GM18505 (cell line): ENCODE measurements around the gene PDCD4.

Experiments used
- ATAC-seq: cut with Tn5 transposase; IDR thresholded peaks from one replicate; pipeline ENCODE4 v1.9.1; 2021; ENCODE audit not compliant: unreplicated experiment
- POLR2A ChIP-seq: IDR thresholded peaks from 4 replicates; pipeline ENCODE4 v1.6.1; 2011; ENCODE audit warnings: borderline replicate concordance; ENCODE audit not compliant: insufficient read depth, insufficient read length; ENCODE audit errors: extremely low read depth

PDCD4 gene

DNA sequence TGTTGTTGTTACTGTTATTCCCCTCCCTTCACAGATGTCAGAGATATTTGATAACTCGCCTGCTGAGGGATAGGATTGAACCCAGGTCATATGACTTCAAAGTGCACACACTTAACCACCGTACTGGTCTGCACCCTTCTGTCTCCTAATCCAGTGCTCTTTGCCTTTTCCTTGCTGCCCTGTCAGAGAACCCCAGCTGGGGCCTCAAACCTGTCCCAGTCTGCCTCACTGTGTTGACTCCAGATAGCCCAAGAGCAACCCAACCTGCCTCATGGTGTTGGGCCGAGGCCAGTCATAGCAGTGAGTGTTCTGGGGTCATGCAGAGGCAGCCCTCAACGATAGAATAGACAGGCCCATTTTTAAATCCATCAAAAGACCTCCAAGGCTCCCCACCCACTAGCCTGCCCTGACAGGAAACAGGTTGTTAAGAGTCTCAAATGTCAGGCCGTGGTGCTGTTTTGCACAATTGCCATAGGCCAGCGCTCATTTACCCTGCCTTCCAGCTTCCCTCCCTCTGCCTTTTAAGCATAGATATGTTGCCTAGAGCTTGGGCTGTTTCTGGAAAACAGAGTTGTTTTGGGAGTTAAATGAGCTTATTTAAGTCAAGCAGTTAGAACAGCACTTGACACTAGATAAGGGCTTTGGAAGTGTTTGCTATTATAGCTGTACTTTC lies 37.0 kb upstream of the PDCD4 start:
- no peak for ATAC-seq
- no peak for TF ChIP-seq POLR2A

GRCh38 chr10:110835841-110836240 lies 35.9 kb upstream of the PDCD4 start:
- TF ChIP-seq POLR2A: no peak
- ATAC-seq: no peak

DNA sequence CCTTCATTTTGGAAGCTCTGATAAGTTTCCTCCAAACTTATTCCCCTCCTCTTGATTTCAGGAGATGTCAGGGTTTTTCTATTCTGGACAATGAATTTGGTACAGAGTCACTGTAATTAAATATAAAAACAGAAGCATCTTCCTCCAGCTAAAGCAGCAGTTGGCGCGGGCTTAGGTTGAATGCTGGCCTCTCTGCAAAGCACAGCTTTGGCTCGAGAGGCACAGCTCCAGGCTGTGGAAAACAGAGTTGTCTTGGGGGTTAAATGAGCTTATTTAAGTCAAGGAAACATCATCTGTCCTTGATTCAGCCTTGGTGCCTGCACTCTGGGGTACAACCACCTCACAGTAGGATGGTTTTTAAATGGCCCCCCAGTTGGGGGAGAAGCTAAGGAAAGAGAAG lies 35.0 kb upstream of the PDCD4 start:
- TF ChIP-seq POLR2A: no peak
- ATAC-seq: no peak

GRCh38 chr10:110837418-110838171 lies 34.1 kb upstream of the PDCD4 start:
- no peak for TF ChIP-seq POLR2A
- no peak for ATAC-seq

- TF ChIP-seq POLR2A: no peak
- no peak for ATAC-seq
These were observed 31.4 kb upstream of the PDCD4 start for GRCh38 chr10:110840225-110840922.

GRCh38 chr10:110840923-110841428 lies 30.8 kb upstream of the PDCD4 start:
- no peak for ATAC-seq
- TF ChIP-seq POLR2A: no peak

DNA sequence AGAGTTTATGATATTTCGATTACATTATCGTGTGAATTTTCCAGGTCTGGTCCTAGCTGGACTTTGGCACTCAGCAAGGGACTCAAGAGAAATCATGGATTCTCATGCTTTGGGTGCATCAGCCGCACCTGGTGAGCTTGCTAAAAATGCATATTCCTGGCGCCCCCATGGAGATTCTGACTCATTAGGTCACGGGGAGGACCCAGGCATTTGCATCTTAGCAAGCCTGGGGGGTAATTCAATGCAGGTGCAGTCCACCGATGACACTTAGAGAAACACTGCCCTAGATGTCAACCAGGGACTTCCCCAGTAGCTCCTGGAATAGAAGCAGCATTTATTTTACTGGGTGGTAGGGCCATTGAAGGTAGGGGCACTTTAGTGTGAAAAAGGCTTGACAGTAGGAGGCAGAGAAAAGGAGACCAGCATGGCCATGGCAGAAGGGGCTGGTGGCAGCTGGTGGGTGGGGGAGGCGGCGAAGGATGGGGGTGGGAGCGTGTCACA lies 29.9 kb upstream of the PDCD4 start:
- peak; percentile 63 for ATAC-seq
- no peak for TF ChIP-seq POLR2A

DNA sequence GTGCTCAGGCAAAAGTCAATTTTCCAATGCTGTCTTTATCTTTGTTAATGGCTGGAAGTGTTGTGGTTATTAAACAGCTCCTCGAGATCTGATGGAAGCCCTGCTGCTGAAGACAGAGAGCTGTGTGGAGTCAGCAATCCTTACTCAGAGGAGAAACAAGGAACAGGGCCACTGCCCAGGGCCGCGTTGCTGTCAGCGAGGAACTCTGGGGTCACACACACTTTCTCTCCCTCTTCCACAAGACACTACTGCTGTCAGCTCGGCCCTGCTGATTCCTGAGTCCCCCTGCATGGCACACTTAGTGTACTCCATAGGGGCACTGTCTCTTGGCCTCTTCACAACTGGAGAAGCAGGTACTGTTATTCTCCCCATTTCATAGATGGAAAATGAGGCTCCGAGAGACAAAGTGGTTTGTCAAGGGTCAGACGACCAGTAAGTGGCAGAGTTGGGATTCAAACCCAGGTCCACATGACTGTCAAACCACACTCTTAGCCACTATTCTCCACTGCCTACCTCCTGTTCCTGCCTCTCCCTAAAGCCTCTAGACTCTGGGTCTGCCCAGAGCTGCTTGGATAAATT lies 29.3 kb upstream of the PDCD4 start:
- TF ChIP-seq POLR2A: no peak
- peak; percentile 8 for ATAC-seq

DNA sequence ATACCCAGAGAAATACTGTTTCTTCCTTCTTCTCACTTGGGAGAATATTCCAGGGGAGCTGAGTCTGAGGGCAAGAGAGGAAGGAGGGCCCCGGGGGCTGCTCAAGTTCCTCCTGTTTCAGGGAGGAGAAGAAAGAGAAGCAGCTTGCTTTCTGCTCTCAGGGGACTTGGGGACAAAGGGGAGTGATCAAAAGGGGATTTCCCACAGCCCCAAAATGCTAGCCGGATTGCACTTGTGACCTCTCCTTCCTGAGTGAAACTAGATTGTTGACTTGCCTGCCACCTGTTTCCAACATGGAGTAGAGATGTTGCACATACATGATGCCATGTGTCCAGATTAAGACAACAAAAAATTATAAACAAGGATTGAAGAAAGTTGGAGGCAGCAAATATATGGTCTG lies 28.7 kb upstream of the PDCD4 start:
- TF ChIP-seq POLR2A: peak; percentile 13
- ATAC-seq: peak; percentile 63

- TF ChIP-seq POLR2A: no peak
- ATAC-seq: no peak
These were observed 27.7 kb upstream of the PDCD4 start for GRCh38 chr10:110843796-110844616.

GRCh38 chr10:110844617-110844881 lies 27.2 kb upstream of the PDCD4 start:
- no peak for ATAC-seq
- no peak for TF ChIP-seq POLR2A

DNA sequence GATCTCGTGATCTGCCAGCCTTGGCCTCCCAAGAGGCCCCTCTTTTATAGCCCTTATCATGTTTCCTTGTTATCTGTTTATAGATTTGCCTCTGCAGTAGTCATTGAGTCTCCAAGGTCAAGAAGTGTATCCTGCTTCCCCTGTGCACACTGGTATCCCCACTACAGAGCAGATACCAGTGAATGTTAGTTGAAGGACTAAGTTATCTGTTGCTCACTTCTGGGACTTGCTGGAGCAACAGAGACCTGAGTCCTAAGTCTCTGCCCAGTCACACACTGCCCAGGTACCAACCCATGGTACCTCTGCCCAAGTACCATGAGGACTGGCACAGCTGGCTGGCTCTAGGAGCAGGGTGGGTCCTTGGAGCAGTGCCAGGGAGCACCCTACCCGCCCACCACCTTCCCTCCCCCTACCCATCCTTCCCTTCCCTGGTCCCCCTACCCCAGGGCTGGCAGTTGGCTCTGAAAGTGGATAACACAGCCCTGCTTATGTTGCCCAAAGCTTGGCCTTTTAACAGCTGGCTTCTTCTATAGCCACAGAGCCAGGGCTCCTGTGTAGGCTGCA lies 26.5 kb upstream of the PDCD4 start:
- no peak for ATAC-seq

DNA sequence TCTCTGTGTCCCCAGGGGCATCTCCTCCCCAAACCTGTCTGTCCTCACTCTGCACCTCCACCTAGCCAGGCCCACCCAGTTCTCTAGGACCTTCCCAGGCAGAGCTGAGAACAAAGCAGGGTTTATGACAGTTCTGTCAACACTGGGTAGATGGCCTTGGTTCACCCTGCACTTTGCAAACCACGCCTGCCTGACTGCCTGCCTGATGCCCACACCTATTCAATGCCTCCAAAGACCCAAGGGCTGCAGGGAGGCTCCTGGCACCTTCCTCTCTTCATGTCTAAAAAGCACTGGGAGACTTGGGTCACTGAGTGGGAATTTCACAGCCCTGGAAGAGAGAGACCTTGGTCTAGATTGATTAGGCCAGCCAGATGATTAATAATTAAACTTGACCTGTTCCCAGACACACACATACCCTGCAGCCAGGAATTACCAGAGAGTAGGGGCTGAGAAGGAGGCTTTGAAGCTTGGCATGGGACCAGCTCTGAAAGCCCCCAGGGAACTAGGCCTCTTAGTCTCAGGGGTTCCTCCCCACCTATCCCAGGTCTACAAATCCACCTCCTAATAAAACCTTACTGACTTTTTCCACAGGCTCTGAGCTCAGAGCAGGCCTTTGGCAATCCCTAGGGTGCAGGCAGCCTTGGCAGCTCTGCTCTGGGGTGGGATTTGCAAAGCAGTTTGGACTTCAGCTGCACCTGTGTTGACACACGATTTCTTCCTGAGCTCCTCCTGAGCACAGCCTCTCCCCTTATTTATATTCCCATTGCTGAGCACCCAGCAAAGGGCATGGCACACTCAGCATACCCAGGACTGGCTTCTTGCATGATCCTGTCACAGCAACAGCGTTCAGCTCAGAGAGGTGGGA lies 25.7 kb upstream of the PDCD4 start:
- TF ChIP-seq POLR2A: no peak
- no peak for ATAC-seq

More for the DNA sequence above, 26.5 kb upstream of the PDCD4 start:
- no peak for TF ChIP-seq POLR2A
